HG03060 (cell line): ENCODE results near the gene INCA1.

ENCODE experiments used
- ATAC-seq: cut with Tn5 transposase; IDR thresholded peaks from one replicate; pipeline ENCODE4 v1.9.1; 2021; ENCODE audit warnings: low read depth, moderate number of reproducible peaks; ENCODE audit not compliant: unreplicated experiment

Gene INCA1

GRCh38 chr17:4950075-4950745 is 47.1 kb downstream of the INCA1 start:
- ATAC-seq = no peak

DNA sequence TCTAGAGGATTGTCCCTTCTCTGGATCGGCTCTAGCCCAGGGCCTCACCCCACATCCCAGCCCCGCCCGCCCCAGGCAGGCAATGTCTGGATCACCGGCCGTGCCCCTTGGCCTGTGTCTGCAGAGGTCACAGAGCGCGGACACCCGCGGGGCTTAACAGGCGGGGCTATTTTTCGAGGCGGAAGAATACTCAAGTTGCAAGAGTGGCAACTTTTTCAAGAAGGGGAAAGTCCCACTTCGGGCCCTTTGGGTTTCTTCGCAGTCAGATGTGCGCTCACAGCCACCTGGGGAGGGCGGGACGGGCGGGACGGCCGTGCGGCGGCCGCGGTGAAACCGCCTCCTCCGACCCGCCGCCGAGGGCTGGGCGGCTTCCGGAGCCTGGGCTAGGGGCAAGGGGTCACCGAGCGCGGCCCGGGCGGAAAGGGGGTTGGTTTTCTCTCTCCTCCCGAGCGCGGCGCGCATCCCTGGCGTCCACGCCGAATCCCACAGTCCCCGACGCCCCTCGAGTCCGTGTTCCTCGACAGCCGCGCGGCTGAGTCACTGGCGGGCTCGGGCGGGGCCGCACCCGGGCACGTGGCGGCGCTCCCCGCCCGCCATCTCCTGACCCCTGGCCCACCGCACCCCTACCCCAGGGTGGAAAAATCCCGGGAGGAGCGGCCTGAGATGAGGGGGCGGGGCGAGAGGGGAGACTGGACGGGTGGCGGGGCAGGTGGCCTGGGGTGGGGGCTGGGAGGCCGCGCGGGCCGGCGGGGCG is 47.8 kb downstream of the INCA1 start:
- peak; percentile 29 for ATAC-seq

DNA sequence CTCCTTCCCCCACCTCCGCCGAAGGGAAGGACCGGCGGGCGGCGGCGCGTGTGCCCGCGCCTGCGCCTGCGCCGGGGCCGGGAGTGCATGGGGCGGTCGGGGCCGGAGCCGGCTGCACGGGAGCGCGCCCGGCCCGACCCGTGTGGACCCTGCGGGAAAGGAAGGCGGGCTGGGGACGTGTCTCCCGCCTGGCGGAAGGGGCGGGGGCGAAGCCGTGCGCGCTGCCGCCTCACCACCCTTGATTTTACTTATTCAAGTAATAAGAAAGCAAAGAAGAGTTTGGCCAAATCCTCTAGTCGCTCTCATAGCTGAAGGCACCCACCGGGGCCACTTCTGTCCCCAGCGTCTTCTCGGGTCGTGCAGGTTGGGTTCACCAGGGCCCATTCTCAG is 48.4 kb downstream of the INCA1 start:
- ATAC-seq = no peak

DNA sequence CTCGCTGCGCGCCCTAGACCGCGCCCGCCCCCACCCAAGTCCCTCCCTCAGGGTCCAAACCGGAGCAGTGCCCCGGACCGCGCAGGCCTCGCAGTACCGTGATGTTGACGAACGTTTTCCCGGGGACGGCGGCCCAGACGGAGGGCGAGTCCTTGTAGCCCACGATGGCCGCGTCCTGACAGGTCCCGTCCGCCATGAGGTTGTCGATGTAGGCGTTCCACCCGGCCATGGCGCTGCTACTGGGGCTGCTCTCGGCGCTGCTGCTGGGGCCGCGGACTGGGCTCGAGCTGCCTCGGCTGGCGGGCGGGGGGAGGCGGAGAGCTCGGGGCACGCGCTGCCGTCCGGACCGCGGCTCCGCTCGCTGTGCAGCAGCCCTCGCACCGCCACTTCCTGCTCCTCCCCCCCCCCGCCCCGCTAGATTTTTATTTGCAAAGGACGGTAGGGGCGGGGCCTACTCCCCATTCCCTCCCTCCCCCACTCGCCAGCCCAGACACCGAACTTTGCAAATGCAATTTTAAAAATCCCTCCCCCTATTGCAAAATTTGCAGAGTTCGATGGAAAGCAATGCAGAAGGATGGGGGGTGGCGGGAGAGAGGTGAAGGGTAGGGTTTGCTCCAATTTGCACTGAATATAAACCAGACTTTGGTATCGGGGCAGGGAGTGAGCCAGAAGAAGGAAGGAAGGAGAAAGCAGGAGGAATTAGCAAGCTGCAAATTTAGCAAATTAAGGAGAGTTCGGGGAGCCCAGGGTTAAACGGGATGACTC is 49.0 kb downstream of the INCA1 start, which contains the start of gene PFN1:
Gene PFN1 (minus strand): TSS at position 365 of the 765 bp plus-strand sequence. CDS start 136 bp downstream, at position 229.
- ATAC-seq = no peak

- no peak for ATAC-seq
Observed at GRCh38 chr17:4947411-4948165, 49.7 kb downstream of the INCA1 start.

DNA sequence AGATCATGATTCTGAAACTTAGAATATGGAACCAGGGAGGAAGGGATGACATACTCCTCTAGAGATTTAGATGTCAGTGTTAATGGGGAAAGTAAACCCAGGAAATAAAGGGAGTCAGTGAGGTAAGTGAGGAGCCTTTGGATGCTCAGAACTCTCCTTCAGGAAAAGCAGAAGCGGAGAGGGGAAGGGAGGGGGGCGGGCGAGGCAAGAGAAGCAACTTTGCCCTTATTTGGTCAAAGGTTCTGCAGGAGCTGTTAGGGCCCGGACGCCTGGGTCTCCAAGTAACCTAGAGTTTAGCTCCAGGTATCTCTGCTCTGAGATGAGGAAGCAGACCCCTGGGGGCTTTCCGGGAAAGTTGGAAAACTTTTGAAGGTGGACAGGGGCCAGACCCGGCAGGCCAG is 50.3 kb downstream of the INCA1 start:
- ATAC-seq = no peak

DNA sequence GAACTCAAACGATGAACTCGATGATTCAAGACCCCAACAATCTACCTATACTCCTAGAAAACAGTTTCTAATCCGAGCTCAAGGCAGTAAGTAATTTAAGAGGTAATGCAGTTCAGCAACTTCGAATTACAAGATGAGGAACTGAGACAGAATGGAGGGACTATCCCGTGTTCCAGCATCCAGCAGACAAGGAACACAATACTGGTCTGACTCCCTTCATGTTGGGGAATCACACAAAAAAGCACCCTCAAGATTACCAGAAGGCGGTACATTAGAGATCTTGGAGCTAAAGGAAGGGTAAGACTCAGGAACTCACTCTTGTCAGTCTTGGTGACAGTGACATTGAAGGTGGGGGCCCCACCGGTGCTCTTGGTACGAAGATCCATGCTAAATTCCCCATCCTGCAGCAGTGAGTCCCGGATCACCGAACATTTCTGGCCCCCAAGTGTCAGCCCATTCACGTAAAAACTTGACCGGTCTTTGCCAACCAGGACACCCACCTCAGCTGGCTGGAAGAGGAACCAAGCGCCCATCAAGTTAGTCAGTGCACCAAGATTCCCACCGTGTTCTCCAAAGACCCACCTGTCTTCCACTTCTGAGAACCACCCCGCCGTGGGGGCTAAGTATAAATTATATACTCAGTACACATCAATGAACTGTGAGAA is 50.9 kb downstream of the INCA1 start:
- ATAC-seq = no peak

DNA sequence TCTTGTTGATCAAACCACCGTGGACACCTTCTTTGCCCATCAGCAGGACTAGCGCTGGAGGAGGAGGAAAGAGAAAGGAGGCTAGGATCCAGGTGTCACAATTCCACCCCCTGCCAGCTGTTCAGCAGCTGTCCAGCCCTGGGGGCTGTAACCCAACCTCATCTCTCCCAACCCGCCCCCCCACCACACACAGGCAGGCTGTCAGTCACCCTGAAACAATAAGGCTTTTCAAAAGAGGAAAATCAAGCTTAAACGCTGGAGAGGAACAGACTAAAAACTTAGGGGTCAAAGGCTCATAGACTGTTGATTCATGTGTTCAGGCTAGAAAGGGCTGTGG is 51.4 kb downstream of the INCA1 start:
- ATAC-seq = no peak

- ATAC-seq = no peak
Observed at GRCh38 chr17:4945176-4945943, 52.0 kb downstream of the INCA1 start.

GRCh38 chr17:4944554-4945175 is 52.7 kb downstream of the INCA1 start:
- ATAC-seq = no peak

DNA sequence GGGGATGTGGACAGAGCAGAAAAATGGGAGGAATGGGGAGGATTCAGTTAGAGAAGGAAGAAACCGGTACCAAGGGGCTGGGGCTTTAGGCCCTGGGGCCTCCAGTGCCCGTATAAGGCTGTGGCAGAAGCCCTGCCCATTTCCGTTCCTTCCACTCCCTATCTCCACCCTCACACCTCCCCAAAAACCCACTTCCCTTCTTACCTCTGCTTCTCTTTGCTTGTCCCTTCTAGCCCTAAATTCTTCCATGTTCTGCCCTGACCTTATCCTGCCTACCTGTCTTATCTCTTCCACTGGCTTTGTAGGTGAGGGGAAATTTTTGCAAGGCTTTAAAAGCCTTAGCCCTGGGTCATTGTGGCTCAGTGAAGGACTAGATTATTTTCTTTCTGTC is 53.2 kb downstream of the INCA1 start:
- ATAC-seq = no peak

- no peak for ATAC-seq
Observed at GRCh38 chr17:4942760-4943508, 54.4 kb downstream of the INCA1 start.

GRCh38 chr17:4941319-4941610 is 56.1 kb downstream of the INCA1 start:
- no peak for ATAC-seq

DNA sequence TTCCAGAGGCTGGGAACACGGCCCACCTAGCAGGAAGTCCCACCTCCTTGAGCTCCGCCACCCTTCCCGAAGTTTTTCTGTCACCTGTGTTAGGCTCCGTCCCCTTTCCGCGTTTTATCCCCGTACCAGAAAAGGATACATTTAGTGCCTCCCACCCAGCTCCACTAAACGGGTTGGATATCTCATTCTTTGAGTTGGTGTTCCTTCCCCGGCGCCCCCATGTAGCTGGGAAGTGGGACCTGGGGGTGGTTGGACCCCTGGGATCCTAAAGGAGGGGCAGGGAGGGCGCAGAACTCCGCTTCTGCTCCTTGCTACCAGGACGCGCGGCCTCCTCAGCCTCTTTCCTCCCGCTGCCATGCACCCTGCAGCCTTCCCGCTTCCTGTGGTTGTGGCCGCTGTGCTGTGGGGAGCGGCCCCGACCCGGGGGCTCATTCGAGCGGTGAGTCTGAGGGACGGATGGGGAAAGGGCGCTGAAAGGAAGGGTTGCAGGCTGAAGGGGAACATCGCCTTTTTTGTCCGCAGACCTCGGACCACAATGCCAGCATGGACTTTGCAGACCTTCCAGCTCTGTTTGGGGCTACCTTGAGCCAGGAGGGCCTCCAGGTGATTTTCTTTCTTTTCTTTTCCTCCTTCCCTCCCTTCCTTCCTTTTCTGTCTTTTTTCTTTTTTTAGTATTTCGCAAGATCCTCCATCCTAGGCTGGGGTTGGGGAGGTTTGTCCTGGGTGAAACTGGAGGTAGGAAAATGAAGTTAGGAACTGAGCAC is 56.6 kb downstream of the INCA1 start:
- no peak for ATAC-seq

GRCh38 chr17:4939796-4940554 is 57.3 kb downstream of the INCA1 start, which contains the start of the genes RNF167 and SLC25A11:
RNF167 (plus strand) TSS chr17:4940268; CDS start chr17:4940910, 642 bp downstream.
SLC25A11 (minus strand) TSS chr17:4940046; CDS start chr17:4939910, 136 bp downstream.
- peak; percentile 80 for ATAC-seq

DNA sequence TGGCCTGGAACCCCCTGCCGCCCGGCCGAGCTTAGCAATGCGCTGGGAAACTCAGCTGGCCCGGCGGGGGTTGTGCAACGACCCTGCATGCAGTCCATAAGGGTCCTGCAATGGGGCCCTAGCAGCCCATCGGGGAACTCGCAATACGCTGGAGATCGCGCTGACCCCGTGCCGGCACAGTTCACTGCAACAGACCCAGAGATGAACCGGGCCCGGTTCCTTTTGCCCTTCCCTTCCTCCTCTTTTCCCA is 57.9 kb downstream of the INCA1 start:
- ATAC-seq = no peak
